HL-60 (cell line): Measurements from ENCODE around the gene DNAAF1.

ENCODE experiments used
- DNase-seq, 2 experiments: peaks; one replicate each; pipeline ENCODE4 v3.0.0-alpha.2; 2010 to 2020; ENCODE audit warnings: low read depth in 1 of 2, low spot score in 1 of 2
- H3K27ac ChIP-seq: fragments of 250-450 bp; sonication (Bioruptor Pico); replicated peaks from 2 replicates; pipeline ENCODE4 v1.5.1; 2020; ENCODE audit warnings: mild to moderate bottlenecking, moderate library complexity
- H3K27me3 ChIP-seq: fragments of 250-450 bp; sonication (Bioruptor Pico); 2 replicates; pipeline ENCODE4 v1.5.1; 2021; ENCODE audit warnings: mild to moderate bottlenecking, moderate library complexity; ENCODE audit not compliant: insufficient read depth, poor library complexity, severe bottlenecking
- H3K4me3 ChIP-seq: replicated peaks from 2 replicates; pipeline ENCODE4 v1.5.1; 2011; ENCODE audit warnings: mild to moderate bottlenecking, control low read depth, low read length; ENCODE audit not compliant: insufficient read depth
- GABPA ChIP-seq: IDR thresholded peaks from 2 replicates; pipeline ENCODE4 v1.6.1; 2012; ENCODE audit warnings: low read depth
- POLR2AphosphoS5 ChIP-seq: IDR thresholded peaks from 2 replicates; pipeline ENCODE4 v1.6.1; 2012; ENCODE audit warnings: low read depth
- SPI1 ChIP-seq: IDR thresholded peaks from 2 replicates; pipeline ENCODE4 v1.6.1; 2012; ENCODE audit warnings: low read depth, mild to moderate bottlenecking, borderline replicate concordance
- TF ChIP-seq, protein P1 (sequence below): IDR thresholded peaks from 2 replicates; pipeline ENCODE4 v1.6.1; 2012; ENCODE audit warnings: low read depth; ENCODE audit not compliant: insufficient replicate concordance
- TF ChIP-seq, protein P2 (sequence below): IDR thresholded peaks from one replicate; pipeline ENCODE4 v1.5.1; 2011; ENCODE audit warnings: low read length, control low read depth, inconsistent platforms; ENCODE audit not compliant: insufficient read depth

Gene DNAAF1

DNA sequence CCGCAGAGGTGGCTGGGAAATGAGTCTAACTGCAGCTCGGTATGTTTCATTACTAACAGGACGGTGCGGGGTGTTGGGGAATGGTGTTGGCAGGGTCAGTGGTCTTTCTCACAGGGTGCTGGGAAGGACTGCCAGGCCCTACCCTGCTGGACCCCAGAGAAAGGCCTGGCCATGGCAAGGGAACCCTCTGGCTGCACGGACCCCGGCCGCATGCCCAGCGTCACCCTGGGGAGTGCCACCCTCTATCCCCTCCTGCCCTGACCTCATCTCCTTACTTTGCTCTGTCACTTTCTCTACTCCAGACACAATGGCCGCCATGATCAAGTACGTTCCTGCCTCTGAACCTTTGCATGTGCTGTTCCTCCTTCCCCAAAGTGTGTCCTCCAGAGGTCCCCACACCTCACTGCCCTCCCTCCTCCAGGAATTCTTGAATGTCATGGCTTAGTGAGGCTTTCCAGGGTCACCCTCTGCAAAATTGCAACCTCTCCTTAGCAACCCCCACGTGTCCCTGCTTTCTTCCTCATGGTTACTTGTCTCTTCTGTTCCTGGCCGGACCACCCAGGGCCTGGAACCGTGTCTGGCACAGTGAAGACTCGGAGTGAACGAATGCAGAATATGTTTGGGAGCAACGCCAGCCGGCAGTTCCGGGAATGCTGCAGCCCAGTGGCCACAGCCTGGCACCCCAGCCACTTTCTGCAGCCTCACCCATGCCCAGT is 61.0 kb downstream of the DNAAF1 start:
- DNase-seq: no peak
- Histone ChIP-seq H3K4me3 (no peak overlapping the region), H3K27me3 (no peaks in the 10 kb centered on the region), H3K27ac (no peak overlapping the region)
- no peak for TF ChIP-seq POLR2AphosphoS5
- no peak for TF ChIP-seq GABPA
- TF ChIP-seq, protein P1, sequence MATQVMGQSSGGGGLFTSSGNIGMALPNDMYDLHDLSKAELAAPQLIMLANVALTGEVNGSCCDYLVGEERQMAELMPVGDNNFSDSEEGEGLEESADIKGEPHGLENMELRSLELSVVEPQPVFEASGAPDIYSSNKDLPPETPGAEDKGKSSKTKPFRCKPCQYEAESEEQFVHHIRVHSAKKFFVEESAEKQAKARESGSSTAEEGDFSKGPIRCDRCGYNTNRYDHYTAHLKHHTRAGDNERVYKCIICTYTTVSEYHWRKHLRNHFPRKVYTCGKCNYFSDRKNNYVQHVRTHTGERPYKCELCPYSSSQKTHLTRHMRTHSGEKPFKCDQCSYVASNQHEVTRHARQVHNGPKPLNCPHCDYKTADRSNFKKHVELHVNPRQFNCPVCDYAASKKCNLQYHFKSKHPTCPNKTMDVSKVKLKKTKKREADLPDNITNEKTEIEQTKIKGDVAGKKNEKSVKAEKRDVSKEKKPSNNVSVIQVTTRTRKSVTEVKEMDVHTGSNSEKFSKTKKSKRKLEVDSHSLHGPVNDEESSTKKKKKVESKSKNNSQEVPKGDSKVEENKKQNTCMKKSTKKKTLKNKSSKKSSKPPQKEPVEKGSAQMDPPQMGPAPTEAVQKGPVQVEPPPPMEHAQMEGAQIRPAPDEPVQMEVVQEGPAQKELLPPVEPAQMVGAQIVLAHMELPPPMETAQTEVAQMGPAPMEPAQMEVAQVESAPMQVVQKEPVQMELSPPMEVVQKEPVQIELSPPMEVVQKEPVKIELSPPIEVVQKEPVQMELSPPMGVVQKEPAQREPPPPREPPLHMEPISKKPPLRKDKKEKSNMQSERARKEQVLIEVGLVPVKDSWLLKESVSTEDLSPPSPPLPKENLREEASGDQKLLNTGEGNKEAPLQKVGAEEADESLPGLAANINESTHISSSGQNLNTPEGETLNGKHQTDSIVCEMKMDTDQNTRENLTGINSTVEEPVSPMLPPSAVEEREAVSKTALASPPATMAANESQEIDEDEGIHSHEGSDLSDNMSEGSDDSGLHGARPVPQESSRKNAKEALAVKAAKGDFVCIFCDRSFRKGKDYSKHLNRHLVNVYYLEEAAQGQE: no peak
- TF ChIP-seq, protein P2, sequence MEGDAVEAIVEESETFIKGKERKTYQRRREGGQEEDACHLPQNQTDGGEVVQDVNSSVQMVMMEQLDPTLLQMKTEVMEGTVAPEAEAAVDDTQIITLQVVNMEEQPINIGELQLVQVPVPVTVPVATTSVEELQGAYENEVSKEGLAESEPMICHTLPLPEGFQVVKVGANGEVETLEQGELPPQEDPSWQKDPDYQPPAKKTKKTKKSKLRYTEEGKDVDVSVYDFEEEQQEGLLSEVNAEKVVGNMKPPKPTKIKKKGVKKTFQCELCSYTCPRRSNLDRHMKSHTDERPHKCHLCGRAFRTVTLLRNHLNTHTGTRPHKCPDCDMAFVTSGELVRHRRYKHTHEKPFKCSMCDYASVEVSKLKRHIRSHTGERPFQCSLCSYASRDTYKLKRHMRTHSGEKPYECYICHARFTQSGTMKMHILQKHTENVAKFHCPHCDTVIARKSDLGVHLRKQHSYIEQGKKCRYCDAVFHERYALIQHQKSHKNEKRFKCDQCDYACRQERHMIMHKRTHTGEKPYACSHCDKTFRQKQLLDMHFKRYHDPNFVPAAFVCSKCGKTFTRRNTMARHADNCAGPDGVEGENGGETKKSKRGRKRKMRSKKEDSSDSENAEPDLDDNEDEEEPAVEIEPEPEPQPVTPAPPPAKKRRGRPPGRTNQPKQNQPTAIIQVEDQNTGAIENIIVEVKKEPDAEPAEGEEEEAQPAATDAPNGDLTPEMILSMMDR: no peak
- TF ChIP-seq SPI1: no peak

DNA sequence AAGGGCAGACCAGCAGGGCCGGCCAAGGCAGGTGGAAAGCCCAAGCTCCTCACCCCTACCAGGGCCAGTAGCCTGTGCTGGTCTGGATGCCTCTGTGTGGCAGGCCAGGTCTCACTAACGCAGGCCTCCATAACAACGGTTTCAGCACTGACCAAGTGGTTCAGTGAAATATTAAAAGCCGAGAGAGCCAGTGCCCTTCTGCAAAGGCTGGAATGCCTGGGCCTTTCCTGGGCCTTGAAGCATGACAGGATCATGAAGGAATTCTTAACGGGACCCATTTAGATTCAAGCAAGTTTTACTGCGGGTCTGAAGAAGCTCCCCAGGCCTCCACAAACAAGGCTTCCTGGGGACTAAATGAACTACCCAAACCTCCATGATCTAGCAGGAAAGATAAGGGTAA is 62.1 kb downstream of the DNAAF1 start:
- DNase-seq: no peak
- H3K27ac ChIP-seq: no peak overlapping the region
- H3K4me3 ChIP-seq: no peak overlapping the region
- TF ChIP-seq POLR2AphosphoS5 (no peak), SPI1 (no peak), GABPA (no peak)
- TF ChIP-seq, protein P2: no peak
- TF ChIP-seq, protein P1: no peak
- H3K27me3 ChIP-seq: no peaks in the 10 kb centered on the region

- no peak for DNase-seq
- no peak overlapping the region for H3K27ac ChIP-seq
- TF ChIP-seq, protein P2: no peak
- TF ChIP-seq GABPA (no peak), SPI1 (no peak), POLR2AphosphoS5 (no peak)
- TF ChIP-seq, protein P1: no peak
- no peak overlapping the region for H3K4me3 ChIP-seq
- H3K27me3 ChIP-seq: no peaks in the 10 kb centered on the region
These were observed 62.8 kb downstream of the DNAAF1 start for GRCh38 chr16:84207879-84208278.
